Measurements from ENCODE around the gene NGLY1. TPM values are rescaled to one million over a fixed set of nuclear protein-coding genes. Genes with fewer than 3 reads are reported as not detected.

NGLY1 gene
- total RNA-seq, 1 experiment from 2014 or later = 14.6 TPM

DNA sequence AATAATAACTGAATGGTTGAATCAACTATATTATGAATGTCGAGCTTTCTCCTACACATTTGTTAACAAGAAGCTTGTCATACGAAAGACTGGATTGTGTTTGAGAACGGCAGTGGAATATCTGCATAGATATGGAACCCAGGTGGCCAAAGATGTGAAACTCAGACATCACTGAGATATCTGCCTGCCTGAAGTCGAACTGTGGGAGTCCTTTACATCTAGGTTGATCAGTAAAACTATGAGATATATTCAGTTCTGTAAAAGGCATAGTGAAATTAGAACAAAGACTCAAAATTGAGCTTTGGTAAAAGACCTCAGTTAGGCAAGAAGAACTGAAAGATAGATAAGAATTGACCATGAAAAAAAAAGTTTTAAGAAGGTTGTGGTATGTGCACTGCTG, 77.0 kb downstream of the NGLY1 start:
- H3K4me1 ChIP-seq (ENCODE audit: control insufficient read depth, insufficient read depth, low read length) = no peaks in the 10 kb centered on the region
- TF ChIP-seq, protein P1, sequence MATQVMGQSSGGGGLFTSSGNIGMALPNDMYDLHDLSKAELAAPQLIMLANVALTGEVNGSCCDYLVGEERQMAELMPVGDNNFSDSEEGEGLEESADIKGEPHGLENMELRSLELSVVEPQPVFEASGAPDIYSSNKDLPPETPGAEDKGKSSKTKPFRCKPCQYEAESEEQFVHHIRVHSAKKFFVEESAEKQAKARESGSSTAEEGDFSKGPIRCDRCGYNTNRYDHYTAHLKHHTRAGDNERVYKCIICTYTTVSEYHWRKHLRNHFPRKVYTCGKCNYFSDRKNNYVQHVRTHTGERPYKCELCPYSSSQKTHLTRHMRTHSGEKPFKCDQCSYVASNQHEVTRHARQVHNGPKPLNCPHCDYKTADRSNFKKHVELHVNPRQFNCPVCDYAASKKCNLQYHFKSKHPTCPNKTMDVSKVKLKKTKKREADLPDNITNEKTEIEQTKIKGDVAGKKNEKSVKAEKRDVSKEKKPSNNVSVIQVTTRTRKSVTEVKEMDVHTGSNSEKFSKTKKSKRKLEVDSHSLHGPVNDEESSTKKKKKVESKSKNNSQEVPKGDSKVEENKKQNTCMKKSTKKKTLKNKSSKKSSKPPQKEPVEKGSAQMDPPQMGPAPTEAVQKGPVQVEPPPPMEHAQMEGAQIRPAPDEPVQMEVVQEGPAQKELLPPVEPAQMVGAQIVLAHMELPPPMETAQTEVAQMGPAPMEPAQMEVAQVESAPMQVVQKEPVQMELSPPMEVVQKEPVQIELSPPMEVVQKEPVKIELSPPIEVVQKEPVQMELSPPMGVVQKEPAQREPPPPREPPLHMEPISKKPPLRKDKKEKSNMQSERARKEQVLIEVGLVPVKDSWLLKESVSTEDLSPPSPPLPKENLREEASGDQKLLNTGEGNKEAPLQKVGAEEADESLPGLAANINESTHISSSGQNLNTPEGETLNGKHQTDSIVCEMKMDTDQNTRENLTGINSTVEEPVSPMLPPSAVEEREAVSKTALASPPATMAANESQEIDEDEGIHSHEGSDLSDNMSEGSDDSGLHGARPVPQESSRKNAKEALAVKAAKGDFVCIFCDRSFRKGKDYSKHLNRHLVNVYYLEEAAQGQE (IDR thresholded peaks at IDR 0.05; ENCODE audit: insufficient read depth in 1 of 2, low read depth in 2 of 2, low read length in 1 of 2) = no peak
- TF ChIP-seq POLR2AphosphoS5 (IDR thresholded peaks at IDR 0.05; ENCODE audit: low read depth, low read length) (no peak), SIN3A (IDR thresholded peaks at IDR 0.05; ENCODE audit: borderline replicate concordance, insufficient read depth, low read depth, low read length) (no peak), TCF7L2 (IDR thresholded peaks at IDR 0.05; ENCODE audit: low read depth, low read length) (no peak)
- TF ChIP-seq, protein P2, sequence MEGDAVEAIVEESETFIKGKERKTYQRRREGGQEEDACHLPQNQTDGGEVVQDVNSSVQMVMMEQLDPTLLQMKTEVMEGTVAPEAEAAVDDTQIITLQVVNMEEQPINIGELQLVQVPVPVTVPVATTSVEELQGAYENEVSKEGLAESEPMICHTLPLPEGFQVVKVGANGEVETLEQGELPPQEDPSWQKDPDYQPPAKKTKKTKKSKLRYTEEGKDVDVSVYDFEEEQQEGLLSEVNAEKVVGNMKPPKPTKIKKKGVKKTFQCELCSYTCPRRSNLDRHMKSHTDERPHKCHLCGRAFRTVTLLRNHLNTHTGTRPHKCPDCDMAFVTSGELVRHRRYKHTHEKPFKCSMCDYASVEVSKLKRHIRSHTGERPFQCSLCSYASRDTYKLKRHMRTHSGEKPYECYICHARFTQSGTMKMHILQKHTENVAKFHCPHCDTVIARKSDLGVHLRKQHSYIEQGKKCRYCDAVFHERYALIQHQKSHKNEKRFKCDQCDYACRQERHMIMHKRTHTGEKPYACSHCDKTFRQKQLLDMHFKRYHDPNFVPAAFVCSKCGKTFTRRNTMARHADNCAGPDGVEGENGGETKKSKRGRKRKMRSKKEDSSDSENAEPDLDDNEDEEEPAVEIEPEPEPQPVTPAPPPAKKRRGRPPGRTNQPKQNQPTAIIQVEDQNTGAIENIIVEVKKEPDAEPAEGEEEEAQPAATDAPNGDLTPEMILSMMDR (IDR thresholded peaks at IDR 0.05) = no peak
- no peaks in the 10 kb centered on the region for H3K36me3 ChIP-seq (ENCODE audit: control insufficient read depth, insufficient read depth, low read length)
- no peaks in the 10 kb centered on the region for H3K9me3 ChIP-seq (ENCODE audit: control insufficient read depth, insufficient read depth, low read depth, low read length)
- no TSS peak for BruUV-seq (replicated peaks)
- intact Hi-C loops (cut with micrococcal nuclease; ENCODE audit: unreplicated experiment) (no loop called here), in situ Hi-C loops (cut with HindIII; ENCODE audit: low pct_unique_long_range_greater_than_20kb, low sequenced_read_pairs) (no loop called here)
- no peak overlapping the region for H3K4me3 ChIP-seq (ENCODE audit: low read depth in 2 of 2, low read length in 2 of 2)
- DNase-seq (ENCODE audit: low read depth, low spot score) = no peak
- H3K27ac ChIP-seq (ENCODE audit: low read length) = no peak overlapping the region
- POLR2A ChIA-PET = no interaction called here
- CTCF ChIA-PET = no interaction called here
- no peaks in the 10 kb centered on the region for H3K27me3 ChIP-seq (ENCODE audit: control insufficient read depth, insufficient read depth, low read length)
- no peak for ATAC-seq

DNA sequence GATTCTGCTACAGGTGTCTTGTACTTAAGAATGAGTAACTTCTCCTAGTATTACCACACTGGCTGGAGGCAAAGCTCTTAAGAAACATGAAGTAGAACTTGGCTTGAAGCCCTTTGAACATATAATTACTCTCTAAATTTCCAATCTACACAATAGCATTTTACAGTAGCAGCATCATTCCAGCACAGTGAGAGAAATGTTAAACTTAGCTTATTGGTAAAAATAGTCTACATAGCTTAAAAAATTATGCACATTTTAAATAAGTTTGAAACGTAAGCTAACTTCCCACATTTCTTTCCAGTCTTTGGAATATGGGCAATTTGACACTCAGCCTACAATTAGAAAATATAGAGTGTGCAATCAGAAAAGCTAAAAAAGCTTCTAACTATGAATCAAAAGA, 85.7 kb downstream of the NGLY1 start:
- POLR2A ChIA-PET = no interaction called here
- BruUV-seq (replicated peaks) = no TSS peak
- in situ Hi-C loops (cut with HindIII; ENCODE audit: low pct_unique_long_range_greater_than_20kb, low sequenced_read_pairs) (no loop called here), intact Hi-C loops (cut with micrococcal nuclease; ENCODE audit: unreplicated experiment) (no loop called here)
- Histone ChIP-seq H3K36me3 (ENCODE audit: control insufficient read depth, insufficient read depth, low read length) (no peaks in the 10 kb centered on the region), H3K27me3 (ENCODE audit: control insufficient read depth, insufficient read depth, low read length) (no peaks in the 10 kb centered on the region), H3K4me1 (ENCODE audit: control insufficient read depth, insufficient read depth, low read length) (no peaks in the 10 kb centered on the region), H3K4me3 (ENCODE audit: low read depth in 2 of 2, low read length in 2 of 2) (no peak overlapping the region), H3K9me3 (ENCODE audit: control insufficient read depth, insufficient read depth, low read depth, low read length) (no peaks in the 10 kb centered on the region), H3K27ac (ENCODE audit: low read length) (no peak overlapping the region)
- TF ChIP-seq, protein P1 (IDR thresholded peaks at IDR 0.05; ENCODE audit: insufficient read depth in 1 of 2, low read depth in 2 of 2, low read length in 1 of 2) = no peak
- TF ChIP-seq TCF7L2 (IDR thresholded peaks at IDR 0.05; ENCODE audit: low read depth, low read length) = no peak
- TF ChIP-seq, protein P2 (IDR thresholded peaks at IDR 0.05) = no peak
- no peak for TF ChIP-seq POLR2AphosphoS5 (IDR thresholded peaks at IDR 0.05; ENCODE audit: low read depth, low read length)
- TF ChIP-seq SIN3A (IDR thresholded peaks at IDR 0.05; ENCODE audit: borderline replicate concordance, insufficient read depth, low read depth, low read length) = no peak
- ATAC-seq (no peak), DNase-seq (ENCODE audit: low read depth, low spot score) (no peak)
- CTCF ChIA-PET = no interaction called here

Measured in Panc1 (cell line).